Esophagus mucosa (tissue), 1 donor: ENCODE data around the gene TMEM183A. TPM values are rescaled to one million over a fixed set of nuclear protein-coding genes. Genes with fewer than 3 reads are reported as not detected.
A peak's percentile ranks its signal among the peaks of the same experiment; 100 is the strongest.
"Not testable (repeated sequence)": the region's sequence is repeated elsewhere in the genome, so short reads cannot be mapped to it uniquely, and the experiment has no call there.

Experiments used
- ATAC-seq: fragments of 200-7000 bp; cut with Tn5 transposase; one replicate; pipeline ENCODE4 v1.9.1; 2020
- total RNA-seq: library from RNA; stranded (reverse); gene quantifications from one replicate; pipeline ENCODE4 v1.2.4, GENCODE V29; 2023
- donor health status: DM: yes; HTN: yes; CAD: no.

The TMEM183A gene
- total RNA-seq, 1 donor from 2014 or later = 54.3 TPM

GRCh38 chr1:202987922-202988583 is 19.1 kb upstream of the TMEM183A start:
- ATAC-seq = no peak

- no peak for ATAC-seq
Observed at GRCh38 chr1:202989879-202990278, 17.3 kb upstream of the TMEM183A start.

- no peak for ATAC-seq
Observed at GRCh38 chr1:202991112-202991511, 16.1 kb upstream of the TMEM183A start.

GRCh38 chr1:202994756-202995155 is 12.4 kb upstream of the TMEM183A start:
- no peak for ATAC-seq

GRCh38 chr1:202998836-202999750 is 8.1 kb upstream of the TMEM183A start:
- ATAC-seq = peak; percentile 51

GRCh38 chr1:203000217-203000944 is 6.8 kb upstream of the TMEM183A start:
- no peak for ATAC-seq

GRCh38 chr1:203001986-203002385 is 5.2 kb upstream of the TMEM183A start:
- no peak for ATAC-seq

GRCh38 chr1:203002951-203003350 is 4.2 kb upstream of the TMEM183A start:
- ATAC-seq = no peak

- not testable (repeated sequence) for ATAC-seq
Observed at GRCh38 chr1:203005395-203006142, 1.6 kb upstream of the TMEM183A start.

GRCh38 chr1:203009185-203009584 is 2.0 kb downstream of the TMEM183A start:
- no peak for ATAC-seq

GRCh38 chr1:203011582-203011981 is 4.4 kb downstream of the TMEM183A start:
- ATAC-seq = no peak

- ATAC-seq = no peak
Observed at GRCh38 chr1:203017061-203017460, 9.9 kb downstream of the TMEM183A start.

- ATAC-seq = no peak
Observed at GRCh38 chr1:203017692-203018091, 10.5 kb downstream of the TMEM183A start.

GRCh38 chr1:203022855-203023254 is 15.7 kb downstream of the TMEM183A start:
- peak; percentile 61 for ATAC-seq

- ATAC-seq = no peak
Observed at GRCh38 chr1:203025686-203026030, 18.5 kb downstream of the TMEM183A start.

- peak; percentile 94 for ATAC-seq
Observed at GRCh38 chr1:203026031-203026665, 19.0 kb downstream of the TMEM183A start, which contains the start of gene PPFIA4. PPFIA4 (plus strand) TSS chr1:203026491; CDS start chr1:203039009, 12,518 bp downstream.

GRCh38 chr1:203026666-203027663 is 19.8 kb downstream of the TMEM183A start:
- peak; percentile 33 for ATAC-seq

- ATAC-seq = no peak
Observed at GRCh38 chr1:203028067-203028783, 21.1 kb downstream of the TMEM183A start.

- no peak for ATAC-seq
Observed at GRCh38 chr1:203028784-203029553, 21.8 kb downstream of the TMEM183A start.
